LNCaP clone FGC (cell line): Measurements from ENCODE around the gene MVD.

ENCODE experiments used
- DNase-seq: peaks from one replicate; pipeline ENCODE4 v3.0.0-alpha.2; 2011; ENCODE audit warnings: low read depth
- H3K4me3 ChIP-seq: 2 replicates; pipeline ENCODE4 v1.5.1; 2011; ENCODE audit warnings: mild to moderate bottlenecking, low read depth, low read length, control low read depth
- TF ChIP-seq, protein P1 (sequence below): IDR thresholded peaks from 2 replicates; pipeline ENCODE4 v1.5.1; 2012; ENCODE audit warnings: mild to moderate bottlenecking; ENCODE audit not compliant: control insufficient read depth, insufficient read depth; ENCODE audit errors: extremely low read depth

The MVD gene

DNA sequence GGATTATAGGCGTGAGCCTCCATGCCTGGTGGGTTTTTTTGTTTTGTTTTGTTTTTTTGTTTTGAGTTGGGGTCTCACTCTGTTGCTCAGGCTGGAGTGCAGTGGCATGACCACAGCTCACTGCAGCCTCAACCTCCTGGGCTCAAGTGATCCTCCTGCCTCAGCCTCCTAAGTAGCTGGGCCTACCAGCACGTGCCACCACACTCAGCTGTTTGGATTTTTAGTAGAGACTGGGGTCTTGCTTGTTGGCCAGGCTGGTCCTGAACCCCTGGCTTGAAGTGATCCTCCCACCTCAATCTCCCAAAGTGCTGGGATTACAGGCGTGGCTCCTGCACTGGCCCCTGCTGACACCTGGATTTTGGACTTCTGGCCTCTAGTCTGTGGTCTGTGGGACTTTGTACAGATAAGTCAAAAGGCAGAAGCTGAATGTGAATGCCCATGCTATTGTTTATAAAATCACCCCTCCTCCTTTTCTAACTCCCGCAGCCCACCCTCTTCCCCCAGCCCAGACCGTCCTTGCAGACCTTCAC, 17.7 kb upstream of the MVD start:
- H3K4me3 ChIP-seq = no peak overlapping the region
- TF ChIP-seq, protein P1, sequence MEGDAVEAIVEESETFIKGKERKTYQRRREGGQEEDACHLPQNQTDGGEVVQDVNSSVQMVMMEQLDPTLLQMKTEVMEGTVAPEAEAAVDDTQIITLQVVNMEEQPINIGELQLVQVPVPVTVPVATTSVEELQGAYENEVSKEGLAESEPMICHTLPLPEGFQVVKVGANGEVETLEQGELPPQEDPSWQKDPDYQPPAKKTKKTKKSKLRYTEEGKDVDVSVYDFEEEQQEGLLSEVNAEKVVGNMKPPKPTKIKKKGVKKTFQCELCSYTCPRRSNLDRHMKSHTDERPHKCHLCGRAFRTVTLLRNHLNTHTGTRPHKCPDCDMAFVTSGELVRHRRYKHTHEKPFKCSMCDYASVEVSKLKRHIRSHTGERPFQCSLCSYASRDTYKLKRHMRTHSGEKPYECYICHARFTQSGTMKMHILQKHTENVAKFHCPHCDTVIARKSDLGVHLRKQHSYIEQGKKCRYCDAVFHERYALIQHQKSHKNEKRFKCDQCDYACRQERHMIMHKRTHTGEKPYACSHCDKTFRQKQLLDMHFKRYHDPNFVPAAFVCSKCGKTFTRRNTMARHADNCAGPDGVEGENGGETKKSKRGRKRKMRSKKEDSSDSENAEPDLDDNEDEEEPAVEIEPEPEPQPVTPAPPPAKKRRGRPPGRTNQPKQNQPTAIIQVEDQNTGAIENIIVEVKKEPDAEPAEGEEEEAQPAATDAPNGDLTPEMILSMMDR = no peak
- no peak for DNase-seq

DNA sequence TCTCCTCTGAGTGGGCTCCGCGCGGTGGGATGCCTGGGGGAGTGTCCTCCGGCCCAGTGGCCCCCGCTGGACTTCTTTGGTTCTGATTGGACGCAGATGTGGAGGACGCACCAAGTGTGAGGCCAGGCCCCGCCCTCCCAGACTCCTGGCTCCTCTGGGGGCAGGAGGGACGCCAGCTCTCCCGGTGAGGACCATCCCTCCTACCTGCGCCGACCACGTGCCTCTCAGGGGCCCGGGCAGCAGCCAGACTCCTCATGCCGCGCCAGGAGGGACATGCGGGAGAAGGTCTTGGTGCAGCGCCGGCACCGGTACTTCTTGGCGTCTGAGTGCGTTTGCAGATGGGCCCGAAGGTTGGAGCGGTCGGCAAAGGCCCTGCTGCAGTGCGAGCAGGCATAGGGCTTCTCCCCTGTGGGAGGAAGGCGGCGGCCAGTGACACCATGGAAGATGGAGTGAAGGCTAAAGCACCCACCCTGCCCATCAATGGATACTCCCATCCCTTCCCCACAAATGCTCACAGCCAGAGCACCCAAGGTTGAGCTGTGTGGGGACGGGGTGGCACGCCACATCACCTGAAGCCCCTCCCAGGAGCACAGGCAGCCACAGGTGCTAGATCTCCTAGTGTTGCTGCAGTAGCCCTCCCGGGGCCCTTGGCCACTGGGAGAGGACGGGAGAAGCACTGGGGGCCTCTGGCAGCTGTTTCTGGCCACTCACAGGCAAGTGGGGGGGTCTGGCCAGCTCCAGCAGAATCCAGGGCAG, 15.5 kb upstream of the MVD start:
- no peak overlapping the region for H3K4me3 ChIP-seq
- DNase-seq = no peak
- TF ChIP-seq, protein P1 = no peak

DNA sequence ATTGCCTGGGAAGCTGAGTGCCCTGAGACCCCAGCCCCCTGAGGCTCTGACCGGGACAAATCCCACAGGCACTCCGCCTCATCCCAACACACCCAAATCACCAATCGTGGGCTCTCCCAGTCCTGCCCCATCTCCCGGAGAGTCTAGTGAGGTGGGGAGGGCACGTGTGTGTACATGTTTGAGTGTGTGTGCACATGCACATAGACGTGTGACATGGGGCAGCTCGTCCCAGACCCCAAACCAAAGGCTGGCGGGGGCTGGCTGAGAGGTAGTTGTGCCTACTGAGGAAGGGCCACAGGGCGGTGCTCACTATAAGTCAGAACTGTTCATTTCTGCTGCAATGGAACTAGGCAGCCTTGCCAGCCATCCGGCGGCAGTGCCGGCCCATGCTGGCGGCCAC, 14.8 kb upstream of the MVD start:
- no peak overlapping the region for H3K4me3 ChIP-seq
- TF ChIP-seq, protein P1 = no peak
- DNase-seq = no peak

DNA sequence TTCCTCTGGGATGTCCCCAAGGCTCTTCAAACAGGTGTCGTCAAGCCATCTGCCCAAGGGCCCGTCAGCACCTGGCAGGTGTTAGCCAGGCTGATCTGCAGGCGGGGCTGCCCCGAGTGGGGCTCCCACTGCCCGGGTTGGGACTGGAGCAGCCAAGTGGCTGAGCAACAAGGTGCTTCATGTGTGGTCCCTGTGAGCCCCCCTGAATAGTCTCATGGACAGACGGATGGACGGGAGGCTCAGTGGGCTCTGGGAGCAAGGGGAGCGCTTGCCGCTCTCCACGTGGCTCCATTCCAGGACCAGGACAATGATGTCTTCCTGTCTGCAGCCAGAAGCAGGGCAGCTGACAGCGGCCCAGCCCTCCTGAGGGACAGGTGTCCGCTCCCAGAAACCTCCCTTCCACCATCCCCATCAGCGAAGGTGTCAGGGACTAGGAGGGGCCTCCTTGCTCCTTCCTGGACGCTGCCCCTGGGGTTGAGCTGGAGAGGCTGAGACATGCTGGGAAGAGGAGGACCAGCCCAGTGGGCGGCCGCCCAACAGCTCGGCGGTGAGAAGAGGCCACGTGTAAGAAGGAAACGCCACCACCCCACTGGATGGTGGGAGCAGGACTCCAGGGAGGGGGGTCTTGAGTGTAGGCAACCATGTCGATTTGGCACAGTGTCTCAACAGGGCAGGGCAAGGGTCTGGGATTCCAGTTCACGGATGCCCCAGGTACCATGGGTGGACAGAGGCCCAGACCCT, 13.8 kb upstream of the MVD start:
- no peak for DNase-seq
- no peak overlapping the region for H3K4me3 ChIP-seq
- TF ChIP-seq, protein P1 = no peak

DNA sequence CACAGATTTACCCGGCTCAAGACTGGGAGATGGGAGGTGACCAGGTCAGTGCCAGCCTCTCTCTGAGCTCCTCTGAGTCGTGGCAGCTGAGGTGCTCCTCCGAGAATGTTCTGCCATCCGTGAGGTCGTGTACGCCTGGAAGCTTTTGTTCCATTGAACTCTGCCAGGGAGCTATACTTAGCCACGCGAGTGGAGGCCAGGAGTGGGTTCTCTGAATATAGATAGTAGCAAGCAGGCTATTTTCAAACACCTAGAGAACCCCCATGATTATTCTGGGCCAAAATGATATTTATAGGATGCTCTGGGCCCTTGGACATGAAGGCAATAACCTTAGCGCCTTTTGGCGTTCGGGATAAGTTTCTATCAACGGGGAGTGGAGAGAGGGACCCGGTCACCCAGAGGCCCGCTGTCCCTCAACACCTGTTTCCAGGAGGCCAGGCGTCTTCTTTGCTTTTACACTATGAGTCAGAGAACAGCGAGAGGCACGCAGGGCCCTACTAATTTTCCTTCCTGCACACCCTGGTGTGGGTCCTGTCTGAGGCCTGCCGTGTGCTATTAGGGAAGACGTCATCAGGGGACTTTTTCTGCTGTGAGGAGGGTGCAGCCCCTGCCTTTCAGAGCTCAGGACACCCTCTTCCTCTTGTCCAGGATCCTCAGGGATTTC, 11.0 kb upstream of the MVD start:
- TF ChIP-seq, protein P1 = no peak
- H3K4me3 ChIP-seq = no peak overlapping the region
- no peak for DNase-seq

DNA sequence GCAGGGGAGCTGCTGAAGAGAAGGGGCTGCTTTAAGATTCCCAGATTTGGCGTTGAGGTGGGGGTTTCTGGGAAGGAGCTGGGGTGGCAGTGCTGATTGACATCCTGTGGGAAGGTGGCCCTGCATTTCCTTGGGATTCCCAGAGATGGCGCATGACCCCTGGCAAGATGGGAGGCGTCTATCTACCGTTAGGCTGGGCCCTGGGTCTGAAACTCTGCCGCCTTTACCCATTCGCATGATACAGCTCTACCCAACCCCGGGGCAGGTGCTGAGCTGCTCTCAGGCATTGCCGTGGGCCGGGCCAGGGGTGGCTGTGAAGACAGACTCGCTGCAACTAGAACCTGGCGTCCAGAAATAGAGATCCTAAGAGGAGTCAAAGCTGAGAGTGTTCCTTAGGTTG, 9.9 kb upstream of the MVD start:
- no peak overlapping the region for H3K4me3 ChIP-seq
- DNase-seq = no peak
- TF ChIP-seq, protein P1 = peak; percentile 12; the same call in 1 of the 2 replicates
